HL-60 (cell line): ENCODE data around the gene CCDC40.

Experiments used
- GABPA ChIP-seq: IDR thresholded peaks from 2 replicates; pipeline ENCODE4 v1.6.1; 2012; ENCODE audit warnings: low read depth
- TF ChIP-seq, protein P1 (sequence below): IDR thresholded peaks from 2 replicates; pipeline ENCODE4 v1.6.1; 2012; ENCODE audit warnings: low read depth; ENCODE audit not compliant: insufficient replicate concordance

- no peak for TF ChIP-seq GABPA
- TF ChIP-seq, protein P1, sequence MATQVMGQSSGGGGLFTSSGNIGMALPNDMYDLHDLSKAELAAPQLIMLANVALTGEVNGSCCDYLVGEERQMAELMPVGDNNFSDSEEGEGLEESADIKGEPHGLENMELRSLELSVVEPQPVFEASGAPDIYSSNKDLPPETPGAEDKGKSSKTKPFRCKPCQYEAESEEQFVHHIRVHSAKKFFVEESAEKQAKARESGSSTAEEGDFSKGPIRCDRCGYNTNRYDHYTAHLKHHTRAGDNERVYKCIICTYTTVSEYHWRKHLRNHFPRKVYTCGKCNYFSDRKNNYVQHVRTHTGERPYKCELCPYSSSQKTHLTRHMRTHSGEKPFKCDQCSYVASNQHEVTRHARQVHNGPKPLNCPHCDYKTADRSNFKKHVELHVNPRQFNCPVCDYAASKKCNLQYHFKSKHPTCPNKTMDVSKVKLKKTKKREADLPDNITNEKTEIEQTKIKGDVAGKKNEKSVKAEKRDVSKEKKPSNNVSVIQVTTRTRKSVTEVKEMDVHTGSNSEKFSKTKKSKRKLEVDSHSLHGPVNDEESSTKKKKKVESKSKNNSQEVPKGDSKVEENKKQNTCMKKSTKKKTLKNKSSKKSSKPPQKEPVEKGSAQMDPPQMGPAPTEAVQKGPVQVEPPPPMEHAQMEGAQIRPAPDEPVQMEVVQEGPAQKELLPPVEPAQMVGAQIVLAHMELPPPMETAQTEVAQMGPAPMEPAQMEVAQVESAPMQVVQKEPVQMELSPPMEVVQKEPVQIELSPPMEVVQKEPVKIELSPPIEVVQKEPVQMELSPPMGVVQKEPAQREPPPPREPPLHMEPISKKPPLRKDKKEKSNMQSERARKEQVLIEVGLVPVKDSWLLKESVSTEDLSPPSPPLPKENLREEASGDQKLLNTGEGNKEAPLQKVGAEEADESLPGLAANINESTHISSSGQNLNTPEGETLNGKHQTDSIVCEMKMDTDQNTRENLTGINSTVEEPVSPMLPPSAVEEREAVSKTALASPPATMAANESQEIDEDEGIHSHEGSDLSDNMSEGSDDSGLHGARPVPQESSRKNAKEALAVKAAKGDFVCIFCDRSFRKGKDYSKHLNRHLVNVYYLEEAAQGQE = no peak
Measured at GRCh38 chr17:80002690-80003490, 33.6 kb upstream of the CCDC40 start.
